Measurements from ENCODE around the gene DIABLO.

- TF ChIP-seq, protein P1, sequence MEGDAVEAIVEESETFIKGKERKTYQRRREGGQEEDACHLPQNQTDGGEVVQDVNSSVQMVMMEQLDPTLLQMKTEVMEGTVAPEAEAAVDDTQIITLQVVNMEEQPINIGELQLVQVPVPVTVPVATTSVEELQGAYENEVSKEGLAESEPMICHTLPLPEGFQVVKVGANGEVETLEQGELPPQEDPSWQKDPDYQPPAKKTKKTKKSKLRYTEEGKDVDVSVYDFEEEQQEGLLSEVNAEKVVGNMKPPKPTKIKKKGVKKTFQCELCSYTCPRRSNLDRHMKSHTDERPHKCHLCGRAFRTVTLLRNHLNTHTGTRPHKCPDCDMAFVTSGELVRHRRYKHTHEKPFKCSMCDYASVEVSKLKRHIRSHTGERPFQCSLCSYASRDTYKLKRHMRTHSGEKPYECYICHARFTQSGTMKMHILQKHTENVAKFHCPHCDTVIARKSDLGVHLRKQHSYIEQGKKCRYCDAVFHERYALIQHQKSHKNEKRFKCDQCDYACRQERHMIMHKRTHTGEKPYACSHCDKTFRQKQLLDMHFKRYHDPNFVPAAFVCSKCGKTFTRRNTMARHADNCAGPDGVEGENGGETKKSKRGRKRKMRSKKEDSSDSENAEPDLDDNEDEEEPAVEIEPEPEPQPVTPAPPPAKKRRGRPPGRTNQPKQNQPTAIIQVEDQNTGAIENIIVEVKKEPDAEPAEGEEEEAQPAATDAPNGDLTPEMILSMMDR (IDR thresholded peaks at IDR 0.05; ENCODE audit: low read depth, low read length, poor library complexity, severe bottlenecking): no peak
- no peak for TF ChIP-seq EZH2phosphoT487 (IDR thresholded peaks at IDR 0.05; ENCODE audit: borderline replicate concordance, low read length)
Measured at GRCh38 chr12:122184517-122184916, 41.3 kb downstream of the DIABLO start.

Data from DOHH2 (cell line).